ENCODE data around the gene TMEFF2.

DNA sequence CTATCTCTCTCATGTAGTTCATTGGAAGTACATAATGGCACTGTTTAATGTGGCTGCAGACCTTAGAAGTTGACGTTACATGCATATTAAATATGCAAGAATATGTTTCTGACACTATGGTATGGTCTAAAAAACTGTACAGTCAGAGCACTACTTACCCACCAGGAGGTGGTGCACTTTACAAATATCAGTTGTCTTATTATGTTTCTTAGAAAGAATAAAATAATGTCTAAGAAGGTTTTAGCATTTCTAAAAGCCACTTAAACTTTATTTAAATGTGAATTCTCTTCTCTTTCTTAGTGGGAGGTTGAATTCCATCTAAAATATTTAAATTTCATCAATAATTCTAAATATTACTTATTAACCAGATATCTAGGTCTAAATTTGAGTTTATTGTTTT lies 4.3 kb downstream of the TMEFF2 start:
- TF ChIP-seq, protein P1, sequence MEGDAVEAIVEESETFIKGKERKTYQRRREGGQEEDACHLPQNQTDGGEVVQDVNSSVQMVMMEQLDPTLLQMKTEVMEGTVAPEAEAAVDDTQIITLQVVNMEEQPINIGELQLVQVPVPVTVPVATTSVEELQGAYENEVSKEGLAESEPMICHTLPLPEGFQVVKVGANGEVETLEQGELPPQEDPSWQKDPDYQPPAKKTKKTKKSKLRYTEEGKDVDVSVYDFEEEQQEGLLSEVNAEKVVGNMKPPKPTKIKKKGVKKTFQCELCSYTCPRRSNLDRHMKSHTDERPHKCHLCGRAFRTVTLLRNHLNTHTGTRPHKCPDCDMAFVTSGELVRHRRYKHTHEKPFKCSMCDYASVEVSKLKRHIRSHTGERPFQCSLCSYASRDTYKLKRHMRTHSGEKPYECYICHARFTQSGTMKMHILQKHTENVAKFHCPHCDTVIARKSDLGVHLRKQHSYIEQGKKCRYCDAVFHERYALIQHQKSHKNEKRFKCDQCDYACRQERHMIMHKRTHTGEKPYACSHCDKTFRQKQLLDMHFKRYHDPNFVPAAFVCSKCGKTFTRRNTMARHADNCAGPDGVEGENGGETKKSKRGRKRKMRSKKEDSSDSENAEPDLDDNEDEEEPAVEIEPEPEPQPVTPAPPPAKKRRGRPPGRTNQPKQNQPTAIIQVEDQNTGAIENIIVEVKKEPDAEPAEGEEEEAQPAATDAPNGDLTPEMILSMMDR (conservative IDR thresholded peaks at IDR 0.05; ENCODE audit: low read depth in 2 of 2), result no peak; a peak in 2 of 4 replicates
- TF ChIP-seq, protein P2, sequence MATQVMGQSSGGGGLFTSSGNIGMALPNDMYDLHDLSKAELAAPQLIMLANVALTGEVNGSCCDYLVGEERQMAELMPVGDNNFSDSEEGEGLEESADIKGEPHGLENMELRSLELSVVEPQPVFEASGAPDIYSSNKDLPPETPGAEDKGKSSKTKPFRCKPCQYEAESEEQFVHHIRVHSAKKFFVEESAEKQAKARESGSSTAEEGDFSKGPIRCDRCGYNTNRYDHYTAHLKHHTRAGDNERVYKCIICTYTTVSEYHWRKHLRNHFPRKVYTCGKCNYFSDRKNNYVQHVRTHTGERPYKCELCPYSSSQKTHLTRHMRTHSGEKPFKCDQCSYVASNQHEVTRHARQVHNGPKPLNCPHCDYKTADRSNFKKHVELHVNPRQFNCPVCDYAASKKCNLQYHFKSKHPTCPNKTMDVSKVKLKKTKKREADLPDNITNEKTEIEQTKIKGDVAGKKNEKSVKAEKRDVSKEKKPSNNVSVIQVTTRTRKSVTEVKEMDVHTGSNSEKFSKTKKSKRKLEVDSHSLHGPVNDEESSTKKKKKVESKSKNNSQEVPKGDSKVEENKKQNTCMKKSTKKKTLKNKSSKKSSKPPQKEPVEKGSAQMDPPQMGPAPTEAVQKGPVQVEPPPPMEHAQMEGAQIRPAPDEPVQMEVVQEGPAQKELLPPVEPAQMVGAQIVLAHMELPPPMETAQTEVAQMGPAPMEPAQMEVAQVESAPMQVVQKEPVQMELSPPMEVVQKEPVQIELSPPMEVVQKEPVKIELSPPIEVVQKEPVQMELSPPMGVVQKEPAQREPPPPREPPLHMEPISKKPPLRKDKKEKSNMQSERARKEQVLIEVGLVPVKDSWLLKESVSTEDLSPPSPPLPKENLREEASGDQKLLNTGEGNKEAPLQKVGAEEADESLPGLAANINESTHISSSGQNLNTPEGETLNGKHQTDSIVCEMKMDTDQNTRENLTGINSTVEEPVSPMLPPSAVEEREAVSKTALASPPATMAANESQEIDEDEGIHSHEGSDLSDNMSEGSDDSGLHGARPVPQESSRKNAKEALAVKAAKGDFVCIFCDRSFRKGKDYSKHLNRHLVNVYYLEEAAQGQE (IDR thresholded peaks at IDR 0.05; ENCODE audit: unreplicated experiment), result no peak
- TF ChIP-seq POLR2AphosphoS5 (IDR thresholded peaks at IDR 0.05; ENCODE audit: low read depth), result no peak
